ENCODE data around the gene EPS8L3. TPM values are rescaled to one million over a fixed set of nuclear protein-coding genes. Genes with fewer than 3 reads are reported as not detected.
"Not testable (repeated sequence)": the region's sequence is repeated elsewhere in the genome, so short reads cannot be mapped to it uniquely, and the experiment has no call there.

EPS8L3 gene
- total RNA-seq, 1 donor from 2014 or later: not detected

DNA sequence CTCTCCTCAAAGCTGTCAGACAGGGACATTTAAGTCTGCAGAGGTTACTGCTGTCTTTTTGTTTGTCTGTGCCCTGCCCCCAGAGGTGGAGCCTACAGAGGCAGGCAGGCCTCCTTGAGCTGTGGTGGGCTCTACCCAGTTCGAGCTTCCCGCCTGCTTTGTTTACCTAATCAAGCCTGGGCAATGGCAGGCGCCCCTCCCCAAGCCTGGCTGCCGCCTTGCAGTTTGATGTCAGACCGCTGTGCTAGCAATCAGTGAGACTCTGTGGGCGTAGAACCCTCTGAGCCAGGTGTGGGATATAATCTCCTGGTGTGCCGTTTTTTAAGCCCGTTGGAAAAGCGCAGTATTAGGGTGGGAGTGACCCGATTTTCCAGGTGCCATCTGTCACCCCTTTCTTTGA, 15.4 kb downstream of the EPS8L3 start:
- not testable (repeated sequence) for DNase-seq (ENCODE audit: low spot score in 2 of 2); FAIRE-seq

GRCh38 chr1:109740615-109741373, 22.9 kb downstream of the EPS8L3 start, which contains the start of gene GSTM3:
Gene GSTM3, minus strand, starts transcription at chr1:109741038. Its CDS starts 751 bp downstream, at chr1:109740287.
- no peak for FAIRE-seq
- no peak for DNase-seq (ENCODE audit: low spot score in 2 of 2)

- no peak for FAIRE-seq
- peak; percentile 73 to 93 for DNase-seq (ENCODE audit: low spot score in 2 of 2)
Measured at GRCh38 chr1:109739738-109740614, 23.7 kb downstream of the EPS8L3 start.

GRCh38 chr1:109733236-109733870, 30.4 kb downstream of the EPS8L3 start:
- DNase-seq (ENCODE audit: low spot score in 2 of 2) (no peak), FAIRE-seq (no peak)

- DNase-seq (ENCODE audit: low spot score in 2 of 2) (no peak), FAIRE-seq (no peak)
Measured at GRCh38 chr1:109732390-109732881, 31.3 kb downstream of the EPS8L3 start.

- no peak for FAIRE-seq
- DNase-seq (ENCODE audit: low spot score in 2 of 2): no peak
Measured at GRCh38 chr1:109730666-109731065, 33.1 kb downstream of the EPS8L3 start.

DNA sequence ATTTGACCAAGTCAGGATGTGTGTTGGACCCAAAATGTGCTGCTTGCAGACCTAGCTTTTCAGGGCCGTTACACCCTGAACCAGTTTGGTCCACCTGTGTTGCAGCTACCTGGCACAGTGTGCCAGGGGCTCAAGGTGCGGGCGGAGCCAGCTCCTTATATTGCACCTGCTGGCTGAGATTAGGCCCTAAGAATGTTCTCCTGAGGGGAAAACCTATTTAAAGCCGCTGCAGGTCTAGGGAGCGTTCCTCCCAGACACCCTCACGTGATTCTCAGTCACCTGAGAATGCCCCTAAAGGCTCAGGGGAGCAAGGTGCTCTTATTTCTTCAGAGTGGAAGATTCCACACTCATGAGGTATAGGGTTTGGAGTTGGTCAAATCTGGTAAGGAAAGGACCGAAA, 34.9 kb downstream of the EPS8L3 start:
- DNase-seq (ENCODE audit: low spot score in 2 of 2) (no peak), FAIRE-seq (no peak)

- no peak for FAIRE-seq
Measured at GRCh38 chr1:109726728-109727373, 36.9 kb downstream of the EPS8L3 start.

DNA sequence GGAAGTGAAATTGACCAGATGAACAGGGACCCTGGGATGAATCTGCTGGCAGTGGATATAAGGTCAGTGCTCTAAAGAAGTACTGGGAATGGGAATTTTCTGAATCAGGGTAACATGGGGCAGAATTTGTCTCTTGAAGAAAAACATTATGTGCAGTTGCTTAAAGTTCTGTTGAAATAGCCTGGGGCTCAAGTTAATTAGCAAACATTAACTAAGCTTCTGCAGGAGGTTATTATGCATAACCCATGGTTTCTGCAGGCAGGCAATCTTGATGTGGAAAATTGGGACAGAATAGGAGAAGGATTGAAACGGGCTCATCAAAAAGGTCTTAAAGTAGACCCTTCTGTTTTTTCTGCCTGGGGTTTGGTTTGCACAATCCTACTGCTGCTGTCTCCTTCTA, 37.7 kb downstream of the EPS8L3 start:
- FAIRE-seq: no peak
- no peak for DNase-seq (ENCODE audit: low spot score in 2 of 2)

More at GRCh38 chr1:109726728-109727373, 36.9 kb downstream of the EPS8L3 start:
- no peak for DNase-seq (ENCODE audit: low spot score in 2 of 2)

DNA sequence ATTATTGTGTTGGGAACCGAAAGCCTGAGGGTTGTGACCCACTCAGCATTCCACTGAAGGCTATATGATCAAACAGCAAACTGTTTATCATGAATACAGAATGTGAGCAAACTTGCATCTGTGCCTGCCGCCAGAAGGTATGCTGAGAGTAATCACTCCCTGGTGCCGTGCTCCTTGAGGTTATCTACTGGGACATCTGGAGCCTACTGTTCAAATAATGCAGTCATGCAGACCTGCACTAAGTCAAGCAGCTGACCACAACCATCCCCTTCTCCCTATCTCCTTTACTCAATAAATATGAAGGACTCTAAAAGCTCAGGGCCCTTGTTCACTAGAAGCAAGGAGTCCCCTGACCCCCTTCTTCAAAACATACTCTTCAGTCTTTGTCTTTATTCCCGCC, 38.2 kb downstream of the EPS8L3 start:
- no peak for DNase-seq (ENCODE audit: low spot score in 2 of 2)
- no peak for FAIRE-seq

GRCh38 chr1:109724933-109725332, 38.8 kb downstream of the EPS8L3 start:
- DNase-seq (ENCODE audit: low spot score in 2 of 2) (no peak), FAIRE-seq (no peak)

- DNase-seq (ENCODE audit: low spot score in 2 of 2): no peak
- no peak for FAIRE-seq
Measured at GRCh38 chr1:109722908-109723691, 40.6 kb downstream of the EPS8L3 start.

GRCh38 chr1:109721971-109722370, 41.8 kb downstream of the EPS8L3 start:
- no peak for FAIRE-seq

DNA sequence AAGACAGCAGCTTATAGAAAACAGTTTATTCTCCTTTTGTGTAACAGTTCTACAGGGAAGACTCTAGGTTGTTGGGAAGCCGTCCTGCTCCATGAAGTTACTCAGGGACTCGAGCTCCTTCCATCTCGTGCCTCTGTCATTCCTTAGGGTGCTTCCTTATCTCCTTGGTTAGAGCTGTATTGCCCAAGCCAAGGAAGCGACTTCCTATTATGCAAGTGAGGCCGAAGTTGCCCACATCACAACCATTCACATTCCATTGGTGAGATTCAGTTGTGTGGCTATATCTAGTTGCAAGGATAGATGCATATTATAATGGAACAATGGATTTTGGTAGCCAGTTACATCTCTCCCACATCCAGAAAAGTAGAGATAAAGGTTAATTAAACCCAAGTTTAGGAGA, 42.7 kb downstream of the EPS8L3 start:
- DNase-seq (ENCODE audit: low spot score in 2 of 2): no peak
- no peak for FAIRE-seq

More at GRCh38 chr1:109721971-109722370, 41.8 kb downstream of the EPS8L3 start:
- no peak for DNase-seq (ENCODE audit: low spot score in 2 of 2)

GRCh38 chr1:109719337-109719837, 44.3 kb downstream of the EPS8L3 start:
- DNase-seq (ENCODE audit: low spot score in 2 of 2) (no peak), FAIRE-seq (no peak)

DNA sequence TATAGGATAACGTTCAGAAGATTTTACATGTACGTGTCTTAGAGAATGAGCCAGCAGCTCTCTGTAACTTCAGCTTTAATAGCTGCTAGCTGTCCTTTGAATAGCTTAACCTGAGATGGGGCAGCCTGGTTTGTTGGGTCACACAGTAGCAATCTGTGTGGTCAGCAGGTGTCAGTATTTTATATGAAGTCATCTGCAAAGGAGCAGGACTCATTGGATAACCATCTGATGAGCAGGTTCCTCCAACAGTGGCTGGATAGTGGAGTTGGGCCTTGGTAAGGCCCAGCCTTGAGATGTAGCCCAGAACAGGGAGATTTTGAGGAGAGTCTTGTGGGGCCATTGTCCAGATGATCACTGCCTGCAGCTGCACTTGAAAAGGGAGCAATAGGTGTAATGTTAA, 45.2 kb downstream of the EPS8L3 start:
- DNase-seq (ENCODE audit: low spot score in 2 of 2) (no peak), FAIRE-seq (no peak)

- FAIRE-seq (no peak), DNase-seq (ENCODE audit: low spot score in 2 of 2) (no peak)
Measured at GRCh38 chr1:109717729-109718128, 46.0 kb downstream of the EPS8L3 start.

DNA sequence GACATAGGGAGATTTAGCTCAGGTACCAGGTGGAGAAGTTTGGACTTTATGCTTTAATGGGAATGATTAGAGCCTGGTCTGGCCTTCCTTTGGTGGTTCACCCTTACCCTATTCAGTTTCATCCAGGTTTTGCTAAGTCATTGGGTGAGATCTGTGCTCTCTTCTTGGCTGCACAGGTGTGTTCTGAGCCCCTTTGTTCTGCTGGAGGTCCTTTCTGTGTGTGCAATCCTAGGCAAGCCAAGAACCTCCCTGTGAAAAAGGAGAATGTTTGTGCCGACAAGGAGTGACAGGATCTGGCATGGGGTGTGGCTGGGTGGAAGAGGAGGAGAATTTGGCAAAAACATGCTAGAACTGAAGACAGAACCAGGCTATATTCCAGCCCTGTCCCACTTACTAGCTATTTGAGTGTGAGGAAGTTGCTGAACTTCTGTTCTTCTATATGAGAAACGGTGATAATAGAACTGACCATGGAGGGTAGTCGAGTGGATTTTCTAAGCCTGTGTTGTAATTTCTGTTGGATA, 47.1 kb downstream of the EPS8L3 start:
- FAIRE-seq (no peak), DNase-seq (ENCODE audit: low spot score in 2 of 2) (no peak)

DNA sequence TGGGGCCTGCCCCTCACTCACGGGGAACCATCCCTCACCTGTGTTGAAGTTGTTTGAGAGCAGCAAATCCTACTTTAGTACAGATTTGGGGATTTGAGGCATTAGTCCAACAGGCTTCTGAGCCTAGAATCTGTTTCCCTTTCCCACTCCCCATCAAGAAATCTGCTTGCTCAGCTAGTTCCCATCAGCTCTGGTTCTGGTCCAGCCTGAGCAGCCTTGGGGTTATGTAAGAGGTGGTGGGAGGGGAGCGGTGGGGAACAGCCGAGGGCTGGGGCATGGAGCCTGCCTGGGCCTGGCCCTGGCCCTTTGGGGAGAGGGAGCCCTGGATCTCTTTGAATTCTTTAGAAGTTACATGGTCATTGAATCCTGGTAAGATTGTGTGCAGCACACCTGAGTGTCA, 47.6 kb downstream of the EPS8L3 start:
- no peak for FAIRE-seq
- DNase-seq (ENCODE audit: low spot score in 2 of 2): no peak

Data from frontal cortex (tissue), 4 donors.